Measurements from ENCODE around the gene CCDC27.
"Not testable (repeated sequence)": the region's sequence is repeated elsewhere in the genome, so short reads cannot be mapped to it uniquely, and the experiment has no call there.

The CCDC27 gene

GRCh38 chr1:3799976-3800685 lies 47.9 kb downstream of the CCDC27 start:
- no peak for DNase-seq

GRCh38 chr1:3800795-3801194 lies 48.5 kb downstream of the CCDC27 start:
- DNase-seq = not testable (repeated sequence)

- no peak for DNase-seq
These were observed 51.8 kb downstream of the CCDC27 start for GRCh38 chr1:3803905-3804626.

GRCh38 chr1:3804627-3804944 lies 52.3 kb downstream of the CCDC27 start:
- not testable (repeated sequence) for DNase-seq

GRCh38 chr1:3805038-3805437 lies 52.8 kb downstream of the CCDC27 start:
- no peak for DNase-seq

GRCh38 chr1:3807769-3808168 lies 55.5 kb downstream of the CCDC27 start:
- DNase-seq = no peak

GRCh38 chr1:3809680-3810079 lies 57.4 kb downstream of the CCDC27 start:
- DNase-seq = no peak

GRCh38 chr1:3810149-3810761 lies 58.0 kb downstream of the CCDC27 start:
- DNase-seq = not testable (repeated sequence)

GRCh38 chr1:3811595-3811911 lies 59.3 kb downstream of the CCDC27 start:
- no peak for DNase-seq

GRCh38 chr1:3814065-3814464 lies 61.8 kb downstream of the CCDC27 start:
- no peak for DNase-seq

- DNase-seq = no peak
These were observed 62.7 kb downstream of the CCDC27 start for GRCh38 chr1:3814771-3815561.

- DNase-seq = no peak
These were observed 64.3 kb downstream of the CCDC27 start for GRCh38 chr1:3816331-3817137.

- no peak for DNase-seq
These were observed 65.0 kb downstream of the CCDC27 start for GRCh38 chr1:3817138-3817740.

GRCh38 chr1:3817821-3818597 lies 65.8 kb downstream of the CCDC27 start:
- DNase-seq = no peak

- DNase-seq = no peak
These were observed 67.5 kb downstream of the CCDC27 start for GRCh38 chr1:3819771-3820200.

GRCh38 chr1:3820316-3820715 lies 68.1 kb downstream of the CCDC27 start:
- no peak for DNase-seq

GRCh38 chr1:3821004-3821403 lies 68.8 kb downstream of the CCDC27 start:
- DNase-seq = no peak

Measured in NCI-H146 (cell line).